Activated CD4-positive, alpha-beta T cell treated with anti-CD3 and anti-CD28 coated beads, Interleukin-2, amount 50 U/mL, for 1 hour (primary cell): ENCODE results near the gene ASAP3.
"Not testable (repeated sequence)": the region's sequence is repeated elsewhere in the genome, so short reads cannot be mapped to it uniquely, and the experiment has no call there.

Source experiments
- DNase-seq: peaks from one replicate; pipeline ENCODE4 v3.0.0-alpha.2; 2020

ASAP3 gene

DNA sequence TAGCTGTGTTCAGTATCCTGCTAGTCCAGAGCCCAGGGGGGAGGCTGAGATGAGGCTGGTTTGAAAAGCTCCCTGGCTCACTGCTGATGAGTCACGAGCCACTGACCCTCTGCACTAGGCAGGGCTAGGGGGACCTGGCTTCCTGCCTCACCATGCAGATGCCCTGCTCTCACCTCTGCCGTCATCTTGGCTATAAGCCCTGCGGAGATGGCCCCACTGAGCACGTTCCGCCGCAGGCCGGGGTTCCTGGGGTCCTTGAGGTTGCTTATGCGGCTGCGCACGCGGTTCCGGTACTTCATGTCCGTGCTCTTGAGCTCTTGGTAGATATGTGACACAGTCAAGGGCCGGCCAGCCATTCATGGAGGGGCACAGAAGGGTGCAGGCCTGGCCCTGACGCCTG is 90.3 kb downstream of the ASAP3 start:
- DNase-seq, result no peak

DNA sequence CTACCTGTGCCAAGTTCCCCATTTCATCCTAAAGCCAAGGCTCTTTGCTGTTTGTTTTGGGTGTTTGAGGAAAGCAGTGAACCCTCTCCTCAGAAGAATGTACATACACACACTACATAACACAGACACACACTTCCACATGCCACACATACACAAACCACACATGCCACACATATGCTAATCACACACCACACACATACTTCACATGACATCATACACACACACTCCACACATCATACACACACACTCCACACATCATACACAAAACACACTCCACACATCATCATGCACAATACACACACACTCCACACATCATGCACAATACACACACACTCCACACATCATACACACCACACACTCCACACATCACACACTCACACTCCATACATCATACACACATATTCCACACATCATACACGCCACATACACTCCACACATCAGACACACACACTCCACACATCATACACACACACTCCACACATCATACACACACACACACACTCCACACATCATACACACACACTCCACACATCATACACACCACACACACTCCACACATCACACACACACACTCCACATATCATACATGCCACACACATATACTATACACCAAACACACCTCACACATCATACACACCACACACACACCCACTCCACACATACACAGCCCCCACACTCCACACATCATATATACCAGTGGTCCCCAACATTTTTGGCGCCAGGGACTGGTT is 91.7 kb downstream of the ASAP3 start:
- no peak for DNase-seq

DNA sequence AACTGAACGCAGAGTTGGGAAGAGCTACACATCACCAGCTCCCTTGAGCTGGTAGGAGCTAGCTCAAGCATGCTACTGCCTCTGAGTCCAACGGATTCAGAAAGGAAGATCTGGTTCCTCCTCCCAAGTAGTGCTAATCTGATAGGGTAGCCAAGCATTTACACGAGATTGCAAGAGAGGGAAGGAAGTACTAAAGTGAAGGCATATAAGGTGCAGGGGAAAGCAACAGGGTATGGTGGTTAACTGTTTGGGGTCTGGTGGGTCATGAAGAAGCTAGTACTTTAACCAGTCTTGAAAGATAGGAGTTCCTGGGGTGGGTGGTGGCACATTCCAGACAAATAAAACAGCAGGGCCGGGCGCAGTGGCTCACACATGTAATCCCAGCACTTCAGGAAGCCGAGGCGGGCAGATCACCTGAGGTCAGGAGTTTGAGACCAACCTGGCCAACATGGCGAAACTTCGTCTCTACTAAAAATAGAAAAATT is 94.1 kb downstream of the ASAP3 start:
- no peak for DNase-seq

DNA sequence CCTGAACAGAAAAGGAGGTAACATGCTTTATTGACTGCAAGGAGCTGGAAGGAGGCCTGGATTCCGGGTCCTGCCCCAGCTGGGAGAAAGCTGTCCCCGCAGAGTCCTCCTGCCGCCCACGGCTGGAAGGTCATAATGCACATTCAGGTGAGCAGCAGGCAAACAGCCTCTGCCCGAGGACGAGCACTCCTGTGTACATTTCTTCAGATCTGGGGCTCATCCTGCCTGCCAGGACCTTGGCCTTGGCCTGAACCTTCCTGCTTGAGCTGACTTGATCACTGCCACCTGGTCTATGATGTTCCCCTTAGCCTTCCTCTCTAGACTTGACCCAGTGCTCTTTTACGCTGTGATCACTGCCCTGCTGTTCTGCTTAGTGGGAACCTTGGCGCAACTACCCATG is 96.5 kb downstream of the ASAP3 start:
- no peak for DNase-seq

DNA sequence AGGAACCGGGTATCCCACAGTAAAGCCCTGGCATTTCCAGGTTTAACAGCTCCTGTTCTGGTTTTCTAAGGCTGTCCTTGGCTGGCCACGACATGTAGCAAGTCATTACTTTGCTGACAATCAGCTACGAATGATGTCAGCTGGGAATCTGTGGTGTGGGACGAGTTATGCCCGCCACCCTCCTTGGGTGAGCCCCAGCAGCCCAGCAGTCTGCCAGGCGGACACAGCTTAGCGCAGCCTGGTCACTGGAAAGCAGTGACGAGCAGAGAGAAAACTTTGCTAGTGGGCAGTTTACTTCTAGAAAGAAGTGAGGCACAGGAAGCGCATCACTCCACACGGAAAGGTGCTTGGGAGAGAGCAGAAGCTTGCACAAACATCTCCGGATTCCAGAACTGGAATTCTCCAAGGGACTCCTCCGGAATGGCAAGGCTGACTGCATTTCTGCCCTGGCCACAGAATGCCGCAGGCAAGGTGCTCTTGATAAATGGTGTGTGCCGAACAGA is 98.8 kb downstream of the ASAP3 start:
- DNase-seq, result no peak

DNA sequence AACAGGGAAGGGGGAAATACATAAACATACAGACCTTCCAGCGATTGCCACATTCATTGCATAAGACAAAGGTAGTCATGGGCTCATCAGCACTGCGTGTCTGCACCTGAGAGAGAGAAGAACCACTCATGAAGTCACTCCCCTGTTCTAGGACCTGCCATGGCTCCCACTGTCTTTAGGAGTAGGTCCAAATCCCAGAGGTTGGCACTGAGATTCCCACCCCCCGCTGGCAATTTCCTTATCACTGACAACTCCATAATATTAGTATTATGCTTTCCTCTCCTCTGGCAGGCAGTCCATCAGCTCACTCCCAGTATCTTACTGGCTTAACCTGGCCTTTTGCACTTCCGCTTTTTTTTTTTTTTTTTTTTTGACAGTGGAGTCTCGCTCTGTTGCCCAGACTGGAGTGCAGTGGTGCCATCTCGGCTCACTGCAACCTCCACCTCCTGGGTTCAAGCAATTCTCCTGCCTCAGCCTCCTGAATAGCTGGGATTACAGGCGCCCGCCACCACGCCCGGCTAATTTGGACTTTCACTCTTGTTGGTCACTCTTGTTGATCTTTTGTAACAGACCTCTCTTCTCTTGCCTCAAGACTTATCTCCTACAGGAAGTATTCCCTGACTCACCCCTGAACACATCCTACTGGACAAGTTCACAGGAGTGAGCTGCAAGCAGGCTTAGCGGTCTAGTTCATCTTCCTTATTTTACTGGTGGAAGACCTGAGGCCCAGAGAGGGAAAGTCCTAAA is 99.5 kb downstream of the ASAP3 start:
- DNase-seq, result no peak

DNA sequence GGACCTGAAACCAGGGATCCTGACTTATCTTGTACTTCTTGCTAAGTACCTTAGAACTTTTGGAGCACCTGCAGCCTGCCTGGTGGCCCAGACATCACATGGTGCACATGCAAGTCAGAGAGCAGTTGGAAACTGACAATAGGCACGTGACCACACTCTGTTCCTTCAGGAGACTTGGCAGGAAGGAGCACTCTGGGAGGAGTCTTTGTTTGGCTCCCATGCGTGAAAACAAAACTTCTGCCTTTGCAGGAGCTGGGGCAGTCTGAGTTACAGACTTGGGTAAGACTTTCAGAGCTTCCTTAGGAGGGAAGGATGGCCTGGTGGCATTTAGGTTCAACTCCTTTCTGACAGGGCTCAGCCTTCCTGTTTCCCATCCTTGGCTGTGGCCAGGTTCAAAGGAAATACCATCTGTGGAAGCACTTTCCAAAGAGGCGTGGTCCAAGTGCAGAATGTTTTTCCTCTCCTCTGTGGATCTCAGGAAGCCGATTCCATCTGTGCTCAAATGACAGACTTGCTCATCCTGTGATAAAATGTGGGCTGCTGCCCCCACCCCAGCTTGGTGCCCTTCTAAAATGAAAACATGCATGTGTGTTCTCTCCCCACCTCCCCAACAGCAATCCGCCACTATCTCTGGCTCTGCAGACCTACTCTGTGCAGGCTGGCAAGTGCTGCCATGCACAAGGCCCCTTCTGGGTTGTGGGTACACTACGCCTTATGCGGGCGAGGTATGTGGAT is 100.2 kb downstream of the ASAP3 start:
- no peak for DNase-seq

DNA sequence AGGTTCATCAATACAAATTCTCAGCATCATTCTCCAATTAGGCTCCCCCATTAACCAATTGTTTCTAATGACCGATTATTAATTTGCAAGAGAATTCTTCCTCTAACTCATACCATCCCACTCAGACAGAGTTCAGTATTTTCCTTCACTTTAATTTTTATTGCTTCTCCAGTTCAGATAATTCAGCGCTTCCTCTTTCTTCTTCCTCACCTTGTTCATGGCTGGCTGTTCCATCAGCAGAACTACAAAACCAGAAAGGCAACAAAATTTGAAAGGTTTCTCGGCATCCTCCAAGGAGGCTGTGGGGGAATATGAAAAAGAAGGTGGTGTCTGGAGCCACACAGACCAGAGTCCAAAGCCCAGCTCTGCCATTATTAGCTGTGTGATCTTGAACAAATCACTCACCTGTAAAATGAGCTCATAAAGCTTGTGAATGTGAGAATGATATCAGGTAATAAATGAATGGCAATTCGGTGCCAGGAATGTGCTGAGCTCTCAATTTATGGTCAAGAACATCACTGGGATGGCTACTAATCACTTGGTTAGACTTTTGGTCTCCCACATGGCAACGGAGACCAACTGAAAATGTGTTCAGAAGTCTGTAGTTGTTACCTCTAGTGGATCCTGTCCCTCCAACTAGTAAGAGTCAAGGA is 102.6 kb downstream of the ASAP3 start:
- no peak for DNase-seq

DNA sequence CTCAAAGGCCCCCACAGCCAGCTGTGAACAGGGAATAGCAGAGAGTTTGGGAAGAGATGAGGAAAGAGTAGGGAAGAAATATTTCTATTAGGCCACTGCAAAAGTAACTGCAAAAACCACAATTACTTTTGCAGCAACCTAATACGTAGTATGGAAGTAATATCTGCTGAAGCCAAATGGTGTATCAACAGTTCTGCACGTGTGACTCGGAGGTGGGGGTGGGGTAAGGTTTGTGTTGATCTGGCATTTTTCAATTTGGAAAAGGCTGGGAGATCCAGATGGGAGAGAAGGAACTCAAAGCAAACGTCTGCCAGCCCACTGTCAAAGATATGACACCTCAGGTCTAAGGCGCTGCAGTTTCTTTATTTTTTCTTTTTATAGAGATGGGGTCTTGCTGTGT is 103.3 kb downstream of the ASAP3 start:
- no peak for DNase-seq

DNA sequence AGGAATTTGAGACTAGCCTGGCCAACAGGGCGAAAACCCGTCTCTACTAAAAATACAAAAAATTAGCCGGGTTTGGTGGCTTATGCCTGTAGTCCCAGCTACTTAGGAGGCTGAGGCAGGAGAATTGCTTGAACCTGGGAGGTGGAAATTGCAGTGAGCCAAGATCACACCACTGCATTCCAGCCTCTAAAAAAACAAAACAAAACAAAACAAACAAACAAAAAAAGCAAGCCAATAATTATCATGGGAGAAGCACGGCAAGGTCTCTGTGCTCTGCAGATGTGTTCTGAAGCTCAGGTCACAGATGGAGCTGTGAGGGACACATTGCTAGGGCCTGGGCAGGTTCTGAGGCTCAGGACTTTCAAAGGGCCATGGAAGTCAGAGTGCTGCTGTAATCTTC is 103.7 kb downstream of the ASAP3 start:
- DNase-seq, result not testable (repeated sequence)
